Osteoblast (primary cell): ENCODE results near the gene ZFAND3. TPM values are rescaled to one million over a fixed set of nuclear protein-coding genes. Genes with fewer than 3 reads are reported as not detected.

ENCODE experiments used
- DNase-seq: peaks from one replicate; pipeline ENCODE4 v3.0.0; 2011; ENCODE audit warnings: low spot score, mixed read lengths; ENCODE audit not compliant: insufficient read length; ENCODE audit errors: missing footprints
- H2AFZ ChIP-seq: 2 replicates; pipeline ENCODE4 v1.6.0; 2011; ENCODE audit warnings: mild to moderate bottlenecking, low read length
- H3K27ac ChIP-seq: 2 replicates; pipeline ENCODE4 v1.5.1; 2011; ENCODE audit warnings: mild to moderate bottlenecking, low read depth, low read length, moderate library complexity
- H3K27me3 ChIP-seq: 2 replicates; pipeline ENCODE4 v1.6.0; 2012; ENCODE audit warnings: mild to moderate bottlenecking, control low read depth, inconsistent platforms, low read length, moderate library complexity; ENCODE audit not compliant: insufficient read depth
- H3K36me3 ChIP-seq: 2 replicates; pipeline ENCODE4 v1.5.1; 2011; ENCODE audit warnings: mild to moderate bottlenecking, low read length, control low read depth, moderate library complexity; ENCODE audit not compliant: insufficient read depth
- H3K4me1 ChIP-seq: 2 replicates; pipeline ENCODE4 v1.5.1; 2011; ENCODE audit warnings: mild to moderate bottlenecking, low read length, control low read depth, moderate library complexity; ENCODE audit not compliant: insufficient read depth
- H3K4me2 ChIP-seq: 2 replicates; pipeline ENCODE4 v1.6.0; 2011; ENCODE audit warnings: mild to moderate bottlenecking, low read length; ENCODE audit not compliant: insufficient read depth
- H3K4me3 ChIP-seq: fragments of 200-600 bp; sonication (generic); 3 replicates; pipeline ENCODE4 v1.5.1; 2012; ENCODE audit warnings: mild to moderate bottlenecking, low read length, inconsistent platforms; ENCODE audit not compliant: insufficient read depth
- H3K79me2 ChIP-seq: 2 replicates; pipeline ENCODE4 v1.6.0; 2012; ENCODE audit warnings: mild to moderate bottlenecking, low read length, control low read depth, inconsistent platforms; ENCODE audit not compliant: insufficient read depth
- H3K9me3 ChIP-seq: 2 replicates; pipeline ENCODE4 v1.5.1; 2011; ENCODE audit warnings: low read depth, low read length, control low read depth
- H4K20me1 ChIP-seq: 2 replicates; pipeline ENCODE4 v1.6.0; 2012; ENCODE audit warnings: mild to moderate bottlenecking, low read length, control low read depth; ENCODE audit not compliant: insufficient read depth
- total RNA-seq: library from RNA; depleted of rRNA; stranded (reverse); fragments of >200 nt; gene quantifications from 2 replicates; pipeline ENCODE4 v1.2.3, GENCODE V29; 2012
- TF ChIP-seq, protein P1 (sequence below): IDR thresholded peaks from 2 replicates; pipeline ENCODE4 v1.5.1; 2011; ENCODE audit warnings: mild to moderate bottlenecking, low read depth, low read length, moderate library complexity; ENCODE audit errors: extremely low read depth

Gene ZFAND3
- total RNA-seq, 1 donor: 27.1 TPM

DNA sequence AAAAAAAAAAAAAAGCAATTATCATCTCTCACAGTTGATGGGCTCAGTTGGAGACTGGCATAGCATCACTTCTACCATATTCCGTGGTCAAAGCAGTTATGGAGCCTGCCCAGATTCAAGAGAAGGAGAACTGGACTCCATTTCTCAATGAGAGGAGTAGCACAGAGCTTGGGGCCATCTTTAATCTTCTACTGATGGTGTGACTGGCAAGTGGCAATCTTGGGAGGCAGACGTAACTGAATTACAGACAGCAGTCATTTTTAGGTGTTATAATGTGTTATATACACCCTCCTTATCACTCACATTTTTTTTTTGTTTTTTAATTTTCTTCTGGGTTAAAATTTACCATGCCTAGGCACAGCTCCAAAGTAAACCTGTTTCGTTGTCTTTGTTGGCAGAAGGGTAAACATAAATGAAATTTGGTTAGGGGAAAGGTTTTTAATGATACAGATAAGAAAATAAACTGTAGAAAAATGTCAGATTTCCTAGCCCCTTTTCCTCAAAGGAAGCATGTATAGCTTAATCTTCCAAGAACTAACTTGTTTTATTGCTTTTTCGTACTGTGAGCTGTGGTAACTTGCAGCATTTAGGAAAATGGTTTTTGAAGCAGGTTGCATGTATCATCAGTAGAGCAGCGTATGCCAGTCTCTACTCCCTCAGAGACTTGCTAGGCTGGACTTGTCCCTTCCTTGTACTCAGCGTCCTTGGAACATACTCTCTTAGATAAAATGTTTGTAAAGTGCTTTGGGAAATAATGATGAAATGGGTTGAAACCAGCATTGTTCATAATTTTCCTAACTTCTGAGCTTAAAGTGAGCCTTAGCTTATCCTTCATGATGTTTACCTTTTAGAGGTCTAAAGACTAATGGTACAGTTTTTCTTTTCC lies 25.7 kb downstream of the ZFAND3 start:
- peaks cover 10% of the 10 kb centered on the region for H3K4me1 ChIP-seq
- peaks cover 98% of the 10 kb centered on the region for H3K79me2 ChIP-seq
- no peak for DNase-seq
- TF ChIP-seq, protein P1, sequence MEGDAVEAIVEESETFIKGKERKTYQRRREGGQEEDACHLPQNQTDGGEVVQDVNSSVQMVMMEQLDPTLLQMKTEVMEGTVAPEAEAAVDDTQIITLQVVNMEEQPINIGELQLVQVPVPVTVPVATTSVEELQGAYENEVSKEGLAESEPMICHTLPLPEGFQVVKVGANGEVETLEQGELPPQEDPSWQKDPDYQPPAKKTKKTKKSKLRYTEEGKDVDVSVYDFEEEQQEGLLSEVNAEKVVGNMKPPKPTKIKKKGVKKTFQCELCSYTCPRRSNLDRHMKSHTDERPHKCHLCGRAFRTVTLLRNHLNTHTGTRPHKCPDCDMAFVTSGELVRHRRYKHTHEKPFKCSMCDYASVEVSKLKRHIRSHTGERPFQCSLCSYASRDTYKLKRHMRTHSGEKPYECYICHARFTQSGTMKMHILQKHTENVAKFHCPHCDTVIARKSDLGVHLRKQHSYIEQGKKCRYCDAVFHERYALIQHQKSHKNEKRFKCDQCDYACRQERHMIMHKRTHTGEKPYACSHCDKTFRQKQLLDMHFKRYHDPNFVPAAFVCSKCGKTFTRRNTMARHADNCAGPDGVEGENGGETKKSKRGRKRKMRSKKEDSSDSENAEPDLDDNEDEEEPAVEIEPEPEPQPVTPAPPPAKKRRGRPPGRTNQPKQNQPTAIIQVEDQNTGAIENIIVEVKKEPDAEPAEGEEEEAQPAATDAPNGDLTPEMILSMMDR: no peak
- H3K27me3 ChIP-seq: no peaks in the 10 kb centered on the region
- H4K20me1 ChIP-seq: peaks cover 81% of the 10 kb centered on the region
- H2AFZ ChIP-seq: no peak overlapping the region
- H3K9me3 ChIP-seq: no peaks in the 10 kb centered on the region
- H3K4me2 ChIP-seq: no peak overlapping the region
- no peaks in the 10 kb centered on the region for H3K36me3 ChIP-seq
- H3K27ac ChIP-seq: no peak overlapping the region
- no peak overlapping the region for H3K4me3 ChIP-seq

- Histone ChIP-seq H3K36me3 (no peaks in the 10 kb centered on the region), H3K9me3 (no peaks in the 10 kb centered on the region), H3K27me3 (no peaks in the 10 kb centered on the region), H3K27ac (no peak overlapping the region), H3K4me1 (peaks cover 10% of the 10 kb centered on the region), H2AFZ (no peak overlapping the region), H3K4me2 (no peak overlapping the region), H4K20me1 (peaks cover 82% of the 10 kb centered on the region), H3K79me2 (peaks cover 98% of the 10 kb centered on the region), H3K4me3 (no peak overlapping the region)
- DNase-seq: no peak
- TF ChIP-seq, protein P1: no peak
Observed at GRCh38 chr6:37845930-37846329, 26.4 kb downstream of the ZFAND3 start.

GRCh38 chr6:37847704-37848103 lies 28.2 kb downstream of the ZFAND3 start:
- TF ChIP-seq, protein P1: no peak
- no peak overlapping the region for H2AFZ ChIP-seq
- H3K36me3 ChIP-seq: no peaks in the 10 kb centered on the region
- peaks cover 98% of the 10 kb centered on the region for H3K79me2 ChIP-seq
- DNase-seq: no peak
- peaks cover 10% of the 10 kb centered on the region for H3K4me1 ChIP-seq
- no peak overlapping the region for H3K4me3 ChIP-seq
- H3K27ac ChIP-seq: no peak overlapping the region
- no peak overlapping the region for H3K4me2 ChIP-seq
- H4K20me1 ChIP-seq: peaks cover 85% of the 10 kb centered on the region
- no peaks in the 10 kb centered on the region for H3K9me3 ChIP-seq
- H3K27me3 ChIP-seq: no peaks in the 10 kb centered on the region

GRCh38 chr6:37848371-37848770 lies 28.8 kb downstream of the ZFAND3 start:
- peaks cover 10% of the 10 kb centered on the region for H3K4me1 ChIP-seq
- H3K36me3 ChIP-seq: no peaks in the 10 kb centered on the region
- peaks cover 88% of the 10 kb centered on the region for H4K20me1 ChIP-seq
- H3K79me2 ChIP-seq: peaks cover 99% of the 10 kb centered on the region
- H3K4me2 ChIP-seq: no peak overlapping the region
- H3K4me3 ChIP-seq: no peak overlapping the region
- TF ChIP-seq, protein P1: no peak
- no peaks in the 10 kb centered on the region for H3K9me3 ChIP-seq
- H3K27ac ChIP-seq: no peak overlapping the region
- no peak overlapping the region for H2AFZ ChIP-seq
- DNase-seq: no peak
- no peaks in the 10 kb centered on the region for H3K27me3 ChIP-seq
